ENCODE results near the gene USP17L20. TPM values are rescaled to one million over a fixed set of nuclear protein-coding genes. Genes with fewer than 3 reads are reported as not detected.
"Not testable (repeated sequence)": the region's sequence is repeated elsewhere in the genome, so short reads cannot be mapped to it uniquely, and the experiment has no call there.

USP17L20 gene
- not detected for total RNA-seq

- H3K27me3 ChIP-seq, DNase-seq, H3K9me3 ChIP-seq, H3K27ac ChIP-seq, H3K4me3 ChIP-seq, H3K4me1 ChIP-seq, H3K36me3 ChIP-seq: not testable (repeated sequence)
These were observed at the start of gene USP17L20 for GRCh38 chr4:9257824-9258223. USP17L20 (plus strand) TSS chr4:9258124; CDS start chr4:9258124, 0 bp downstream.

GRCh38 chr4:9210357-9210756, 47.6 kb upstream of the USP17L20 start, which contains the start of gene USP17L10:
USP17L10 (plus strand) TSS chr4:9210657; CDS start chr4:9210657, 0 bp downstream.
- not testable (repeated sequence) for H3K27me3 ChIP-seq, DNase-seq, H3K4me3 ChIP-seq, H3K27ac ChIP-seq, H3K4me1 ChIP-seq, H3K9me3 ChIP-seq, H3K36me3 ChIP-seq

- DNase-seq, result peak in 1 of 3 donors; percentile 21
- H3K27ac ChIP-seq, H3K4me3 ChIP-seq, H3K4me1 ChIP-seq, H3K36me3 ChIP-seq, H3K9me3 ChIP-seq, H3K27me3 ChIP-seq: not testable (repeated sequence)
These were observed 43.2 kb upstream of the USP17L20 start for GRCh38 chr4:9214701-9215100.

- not testable (repeated sequence) for H3K27me3 ChIP-seq, H3K4me3 ChIP-seq, H3K9me3 ChIP-seq, DNase-seq, H3K27ac ChIP-seq, H3K4me1 ChIP-seq, H3K36me3 ChIP-seq
These were observed 42.8 kb upstream of the USP17L20 start, which contains the start of gene USP17L11 for GRCh38 chr4:9215105-9215504. USP17L11 (plus strand) TSS chr4:9215405; CDS start chr4:9215405, 0 bp downstream.

GRCh38 chr4:9219852-9220251, 38.1 kb upstream of the USP17L20 start, which contains the start of gene USP17L12:
USP17L12 (plus strand) TSS chr4:9220152; CDS start chr4:9220152, 0 bp downstream.
- not testable (repeated sequence) for H3K27me3 ChIP-seq, H3K36me3 ChIP-seq, H3K9me3 ChIP-seq, H3K27ac ChIP-seq, H3K4me1 ChIP-seq, H3K4me3 ChIP-seq, DNase-seq

- H3K9me3 ChIP-seq, H3K27ac ChIP-seq, H3K4me1 ChIP-seq, H3K36me3 ChIP-seq, H3K4me3 ChIP-seq, DNase-seq, H3K27me3 ChIP-seq: not testable (repeated sequence)
These were observed 33.3 kb upstream of the USP17L20 start, which contains the start of gene USP17L13 for GRCh38 chr4:9224596-9224995. USP17L13 (plus strand) TSS chr4:9224896; CDS start chr4:9224896, 0 bp downstream.

GRCh38 chr4:9230249-9230648, 27.7 kb upstream of the USP17L20 start:
- H3K27ac ChIP-seq, H3K4me1 ChIP-seq, H3K36me3 ChIP-seq, H3K27me3 ChIP-seq, H3K4me3 ChIP-seq, H3K9me3 ChIP-seq: not testable (repeated sequence)
- peak in 1 of 3 donors; percentile 39 for DNase-seq

- DNase-seq, H3K36me3 ChIP-seq, H3K27ac ChIP-seq, H3K4me3 ChIP-seq, H3K27me3 ChIP-seq, H3K4me1 ChIP-seq, H3K9me3 ChIP-seq: not testable (repeated sequence)
These were observed 23.8 kb upstream of the USP17L20 start, which contains the start of gene USP17L15 for GRCh38 chr4:9234085-9234484. USP17L15 (plus strand) TSS chr4:9234385; CDS start chr4:9234385, 0 bp downstream.

- peak; percentile 16 to 22 (median 18) for DNase-seq
- not testable (repeated sequence) for H3K27me3 ChIP-seq, H3K4me1 ChIP-seq, H3K36me3 ChIP-seq, H3K9me3 ChIP-seq, H3K4me3 ChIP-seq, H3K27ac ChIP-seq
These were observed 19.5 kb upstream of the USP17L20 start for GRCh38 chr4:9238461-9238860.

- H3K9me3 ChIP-seq, H3K27me3 ChIP-seq, H3K36me3 ChIP-seq, H3K4me1 ChIP-seq, DNase-seq, H3K27ac ChIP-seq, H3K4me3 ChIP-seq: not testable (repeated sequence)
These were observed 14.3 kb upstream of the USP17L20 start, which contains the start of gene USP17L17 for GRCh38 chr4:9243579-9243978. USP17L17 (plus strand) TSS chr4:9243879; CDS start chr4:9243879, 0 bp downstream.

- H3K27me3 ChIP-seq, H3K27ac ChIP-seq, H3K36me3 ChIP-seq, H3K4me3 ChIP-seq, H3K9me3 ChIP-seq, H3K4me1 ChIP-seq: not testable (repeated sequence)
- DNase-seq, result peak; percentile 7 to 45 (median 16)
These were observed 9.8 kb upstream of the USP17L20 start, which contains the start of gene USP17L18 for GRCh38 chr4:9247953-9248680. USP17L18 (plus strand) TSS chr4:9248630; CDS start chr4:9248630, 0 bp downstream.

GRCh38 chr4:9253078-9253477, 4.8 kb upstream of the USP17L20 start, which contains the start of gene USP17L19:
USP17L19 (plus strand) TSS chr4:9253378; CDS start chr4:9253378, 0 bp downstream.
- not testable (repeated sequence) for H3K36me3 ChIP-seq, H3K27me3 ChIP-seq, H3K9me3 ChIP-seq, H3K4me1 ChIP-seq, DNase-seq, H3K27ac ChIP-seq, H3K4me3 ChIP-seq

GRCh38 chr4:9262572-9262971, 4.6 kb downstream of the USP17L20 start, which contains the start of gene USP17L21:
USP17L21 (plus strand) TSS chr4:9262872; CDS start chr4:9262872, 0 bp downstream.
- H3K36me3 ChIP-seq, H3K4me1 ChIP-seq, H3K27ac ChIP-seq, H3K9me3 ChIP-seq, H3K27me3 ChIP-seq, H3K4me3 ChIP-seq, DNase-seq: not testable (repeated sequence)

- H3K27me3 ChIP-seq, H3K4me1 ChIP-seq, H3K36me3 ChIP-seq, DNase-seq, H3K4me3 ChIP-seq, H3K27ac ChIP-seq, H3K9me3 ChIP-seq: not testable (repeated sequence)
These were observed 9.4 kb downstream of the USP17L20 start, which contains the start of gene USP17L22 for GRCh38 chr4:9267319-9267718. USP17L22 (plus strand) TSS chr4:9267619; CDS start chr4:9267619, 0 bp downstream.

- H3K4me3 ChIP-seq, H3K36me3 ChIP-seq, H3K4me1 ChIP-seq, H3K27ac ChIP-seq, H3K27me3 ChIP-seq, H3K9me3 ChIP-seq: not testable (repeated sequence)
- DNase-seq, result peak in 2 of 3 donors; percentile 57 to 79
These were observed 13.8 kb downstream of the USP17L20 start for GRCh38 chr4:9271719-9272118.
